Measurements from ENCODE around the gene PRICKLE1. TPM values are rescaled to one million over a fixed set of nuclear protein-coding genes. Genes with fewer than 3 reads are reported as not detected.
A peak's percentile ranks its signal among the peaks of the same experiment; 100 is the strongest.

Gene PRICKLE1
- total and polyA plus RNA-seq, 9 of the 15 experiments (the other 6 are each of a cell fraction or from before 2014, with no cell fraction given) = 0.22 to 0.85 (median 0.31) TPM

DNA sequence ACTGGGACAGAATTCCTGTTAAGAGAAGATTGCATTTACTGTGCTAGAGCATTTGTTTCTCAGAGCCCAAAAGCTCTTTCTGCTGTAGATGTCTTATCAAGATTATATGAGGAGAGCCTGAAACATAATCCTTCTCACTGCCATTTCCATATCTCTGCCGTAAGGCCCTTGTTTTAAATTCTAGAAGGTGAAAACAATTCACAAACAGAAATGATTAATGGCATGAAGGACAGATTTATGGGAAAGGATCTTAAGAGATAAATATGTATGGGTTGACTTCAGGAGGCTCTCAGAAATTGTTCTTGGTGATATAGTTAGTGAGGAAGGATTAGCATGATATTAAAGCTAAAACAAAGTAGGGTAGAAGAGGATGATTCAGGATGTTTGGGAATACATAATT is 40.8 kb upstream of the PRICKLE1 start:
- ATAC-seq (no peak), DNase-seq (ENCODE audit: extremely low read depth in 1 of 4, low spot score in 3 of 4) (no peak), FAIRE-seq (no peak)
- TF ChIP-seq ZNF780A (CRISPR knock-in tag; IDR thresholded peaks at IDR 0.05) (no peak), SOX6 (IDR thresholded peaks at IDR 0.05) (peak; percentile 75; the same call in 1 of the 2 replicates), MEIS2 (IDR thresholded peaks at IDR 0.05; ENCODE audit: partially characterized antibody) (peak; percentile 97), LEF1 (IDR thresholded peaks at IDR 0.05) (peak; percentile 52; the same call in 1 of the 2 replicates), ARID1B (IDR thresholded peaks at IDR 0.05) (0 out of 2 replicates have a peak, but pooled peaks have one; percentile 20), CBFB (CRISPR knock-in tag; IDR thresholded peaks at IDR 0.05) (no peak)
- TF ChIP-seq, protein P1, sequence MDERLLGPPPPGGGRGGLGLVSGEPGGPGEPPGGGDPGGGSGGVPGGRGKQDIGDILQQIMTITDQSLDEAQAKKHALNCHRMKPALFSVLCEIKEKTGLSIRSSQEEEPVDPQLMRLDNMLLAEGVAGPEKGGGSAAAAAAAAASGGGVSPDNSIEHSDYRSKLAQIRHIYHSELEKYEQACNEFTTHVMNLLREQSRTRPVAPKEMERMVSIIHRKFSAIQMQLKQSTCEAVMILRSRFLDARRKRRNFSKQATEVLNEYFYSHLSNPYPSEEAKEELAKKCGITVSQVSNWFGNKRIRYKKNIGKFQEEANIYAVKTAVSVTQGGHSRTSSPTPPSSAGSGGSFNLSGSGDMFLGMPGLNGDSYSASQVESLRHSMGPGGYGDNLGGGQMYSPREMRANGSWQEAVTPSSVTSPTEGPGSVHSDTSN (CRISPR knock-in tag; IDR thresholded peaks at IDR 0.05; ENCODE audit: low read depth) = no peak
- TF ChIP-seq, protein P1 (tag; conservative IDR thresholded peaks at IDR 0.05; ENCODE audit: low read depth) = peak; percentile 92
- TF ChIP-seq, protein P2, sequence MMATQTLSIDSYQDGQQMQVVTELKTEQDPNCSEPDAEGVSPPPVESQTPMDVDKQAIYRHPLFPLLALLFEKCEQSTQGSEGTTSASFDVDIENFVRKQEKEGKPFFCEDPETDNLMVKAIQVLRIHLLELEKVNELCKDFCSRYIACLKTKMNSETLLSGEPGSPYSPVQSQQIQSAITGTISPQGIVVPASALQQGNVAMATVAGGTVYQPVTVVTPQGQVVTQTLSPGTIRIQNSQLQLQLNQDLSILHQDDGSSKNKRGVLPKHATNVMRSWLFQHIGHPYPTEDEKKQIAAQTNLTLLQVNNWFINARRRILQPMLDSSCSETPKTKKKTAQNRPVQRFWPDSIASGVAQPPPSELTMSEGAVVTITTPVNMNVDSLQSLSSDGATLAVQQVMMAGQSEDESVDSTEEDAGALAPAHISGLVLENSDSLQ (IDR thresholded peaks at IDR 0.05) = peak; percentile 73
- Histone ChIP-seq H3K9ac (ENCODE audit: insufficient read depth in 1 of 2, low read depth in 2 of 2, low read length in 2 of 2) (no peak overlapping the region), H3K9me3 (replicated peaks; ENCODE audit: control insufficient read depth, insufficient read depth, low read depth, low read length) (no peaks in the 10 kb centered on the region), H3K4me3 (no peak overlapping the region), H3K27ac (ENCODE audit: extremely low read depth, low read depth, low read length) (no peak overlapping the region), H3K27me3 (ENCODE audit: control insufficient read depth in 2 of 2, insufficient read depth in 2 of 2, low read length in 2 of 2) (no peaks in the 10 kb centered on the region), H4K20me1 (replicated peaks; ENCODE audit: control insufficient read depth, insufficient read depth, low read length) (no peaks in the 10 kb centered on the region), H2AFZ (ENCODE audit: low read depth, low read length) (no peak overlapping the region), H3K9me1 (ENCODE audit: control insufficient read depth, insufficient read depth, low read length) (no peaks in the 10 kb centered on the region), H3K79me2 (ENCODE audit: control insufficient read depth, insufficient read depth, low read length) (no peaks in the 10 kb centered on the region), H3K4me2 (ENCODE audit: insufficient read depth, low read length) (no peak overlapping the region), H3K36me3 (ENCODE audit: control insufficient read depth, insufficient read depth, low read length) (no peaks in the 10 kb centered on the region), H3K4me1 (replicated peaks in 1 of 2; ENCODE audit: control insufficient read depth in 2 of 2, insufficient read depth in 2 of 2, low read length in 2 of 2) (no peaks in the 10 kb centered on the region)
- ChIA-PET POLR2A (interaction anchor here (0.6 to 1.1 kb wide), 2 partner anchors 20 to 27 kb away, joined by 3 read pairs; no protein-coding TSS in a partner anchor), CTCF (ENCODE audit: low intra/inter-chr PET ratio) (no interaction called here)
- 0% methylated on average over 1 of the region's 1 CpG for WGBS (ENCODE audit: insufficient coverage, low coverage, missing lambda C conversion rate)
- BruUV-seq (replicated peaks) = no TSS peak
- in situ Hi-C loops (cut with MboI) (no loop called here), intact Hi-C loops (cut with micrococcal nuclease) (no loop called here)
